ENCODE measurements around the gene AUTS2. TPM values are rescaled to one million over a fixed set of nuclear protein-coding genes. Genes with fewer than 3 reads are reported as not detected.

Gene AUTS2
- total and polyA plus RNA-seq, 4 donors: 4.9 to 24.4 (median 7.0) TPM

GRCh38 chr7:70659263-70659662 is 1061.0 kb downstream of the AUTS2 start:
- Histone ChIP-seq H3K36me3 (ENCODE audit: control insufficient read depth in 4 of 4, insufficient read depth in 3 of 4, low read depth in 1 of 4, low read length in 3 of 4) (peaks cover 0 to 4% (median 0%) of the 10 kb centered on the region in 4 donors), H3K4me1 (ENCODE audit: control insufficient read depth in 4 of 4, insufficient read depth in 4 of 4, low read length in 3 of 4) (no peaks in the 10 kb centered on the region), H3K9ac (ENCODE audit: low read depth in 1 of 2, low read length in 2 of 2) (no peak overlapping the region), H3K27me3 (ENCODE audit: control insufficient read depth in 4 of 4, insufficient read depth in 4 of 4, low read length in 3 of 4) (no peaks in the 10 kb centered on the region), H3K9me3 (ENCODE audit: control insufficient read depth in 4 of 4, low read length in 3 of 4) (no peaks in the 10 kb centered on the region), H3K27ac (ENCODE audit: low read depth in 1 of 2, low read length in 2 of 2) (no peak overlapping the region), H3K4me3 (ENCODE audit: low read depth in 1 of 3, low read length in 3 of 3) (no peak overlapping the region)
- TF ChIP-seq GABPA (IDR thresholded peaks at IDR 0.05 in 1 of 2, conservative IDR thresholded peaks at IDR 0.05 in 1 of 2): no peak
- TF ChIP-seq TAF1 (conservative IDR thresholded peaks at IDR 0.05): no peak
- TF ChIP-seq, protein P1, sequence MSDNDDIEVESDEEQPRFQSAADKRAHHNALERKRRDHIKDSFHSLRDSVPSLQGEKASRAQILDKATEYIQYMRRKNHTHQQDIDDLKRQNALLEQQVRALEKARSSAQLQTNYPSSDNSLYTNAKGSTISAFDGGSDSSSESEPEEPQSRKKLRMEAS (IDR thresholded peaks at IDR 0.05): no peak
- no peak for TF ChIP-seq RAD21 (IDR thresholded peaks at IDR 0.05)
- no peak for TF ChIP-seq RXRA (IDR thresholded peaks at IDR 0.05)
- TF ChIP-seq FOXA1 (IDR thresholded peaks at IDR 0.05): no peak
- TF ChIP-seq, protein P2, sequence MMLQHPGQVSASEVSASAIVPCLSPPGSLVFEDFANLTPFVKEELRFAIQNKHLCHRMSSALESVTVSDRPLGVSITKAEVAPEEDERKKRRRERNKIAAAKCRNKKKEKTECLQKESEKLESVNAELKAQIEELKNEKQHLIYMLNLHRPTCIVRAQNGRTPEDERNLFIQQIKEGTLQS (IDR thresholded peaks at IDR 0.05): no peak
- TF ChIP-seq, protein P3, sequence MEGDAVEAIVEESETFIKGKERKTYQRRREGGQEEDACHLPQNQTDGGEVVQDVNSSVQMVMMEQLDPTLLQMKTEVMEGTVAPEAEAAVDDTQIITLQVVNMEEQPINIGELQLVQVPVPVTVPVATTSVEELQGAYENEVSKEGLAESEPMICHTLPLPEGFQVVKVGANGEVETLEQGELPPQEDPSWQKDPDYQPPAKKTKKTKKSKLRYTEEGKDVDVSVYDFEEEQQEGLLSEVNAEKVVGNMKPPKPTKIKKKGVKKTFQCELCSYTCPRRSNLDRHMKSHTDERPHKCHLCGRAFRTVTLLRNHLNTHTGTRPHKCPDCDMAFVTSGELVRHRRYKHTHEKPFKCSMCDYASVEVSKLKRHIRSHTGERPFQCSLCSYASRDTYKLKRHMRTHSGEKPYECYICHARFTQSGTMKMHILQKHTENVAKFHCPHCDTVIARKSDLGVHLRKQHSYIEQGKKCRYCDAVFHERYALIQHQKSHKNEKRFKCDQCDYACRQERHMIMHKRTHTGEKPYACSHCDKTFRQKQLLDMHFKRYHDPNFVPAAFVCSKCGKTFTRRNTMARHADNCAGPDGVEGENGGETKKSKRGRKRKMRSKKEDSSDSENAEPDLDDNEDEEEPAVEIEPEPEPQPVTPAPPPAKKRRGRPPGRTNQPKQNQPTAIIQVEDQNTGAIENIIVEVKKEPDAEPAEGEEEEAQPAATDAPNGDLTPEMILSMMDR (IDR thresholded peaks at IDR 0.05; ENCODE audit: low read depth, low read length, missing input control): no peak
- TF ChIP-seq YY1 (IDR thresholded peaks at IDR 0.05): no peak
- no peak for TF ChIP-seq HNF4G (IDR thresholded peaks at IDR 0.05)
- TF ChIP-seq HNF4A (conservative IDR thresholded peaks at IDR 0.05): no peak
- no peak for DNase-seq (ENCODE audit: low spot score)
- 92% methylated on average over 8 of the region's 8 CpGs for WGBS

DNA sequence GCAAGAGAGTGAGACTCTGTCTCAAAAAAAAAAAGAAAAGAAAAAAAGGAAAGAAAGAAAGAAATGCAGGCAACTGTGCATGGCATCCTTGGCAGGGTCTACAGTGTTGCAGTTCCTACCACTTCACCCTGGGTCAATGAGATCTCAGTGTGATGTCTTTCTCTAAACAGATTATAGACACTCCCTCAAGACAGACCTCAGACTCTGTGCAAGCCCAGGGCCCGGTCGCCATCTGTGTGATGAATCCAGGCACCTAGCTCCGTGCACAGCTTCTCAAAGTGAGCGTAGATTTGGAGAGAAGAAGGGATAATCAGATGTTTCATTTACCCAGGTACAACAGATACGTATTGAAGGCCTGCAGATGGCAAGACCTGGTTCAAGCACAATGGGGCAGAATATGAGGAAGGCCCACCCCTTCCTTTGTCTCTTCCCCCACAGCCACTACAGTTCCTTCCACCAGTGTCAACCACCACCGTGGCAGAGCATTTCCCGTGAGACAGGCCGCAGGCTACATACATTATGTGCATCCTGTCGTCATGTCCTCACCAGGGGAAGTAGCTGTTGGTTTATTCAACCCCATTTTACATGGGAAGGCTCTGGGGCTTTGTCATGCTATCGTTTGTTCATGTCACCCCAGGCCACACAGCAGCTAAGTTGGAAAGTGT is 1062.0 kb downstream of the AUTS2 start:
- Histone ChIP-seq H3K27ac (ENCODE audit: low read depth in 1 of 2, low read length in 2 of 2) (no peak overlapping the region), H3K9me3 (ENCODE audit: control insufficient read depth in 4 of 4, low read length in 3 of 4) (no peaks in the 10 kb centered on the region), H3K36me3 (ENCODE audit: control insufficient read depth in 4 of 4, insufficient read depth in 3 of 4, low read depth in 1 of 4, low read length in 3 of 4) (peaks cover 0 to 4% (median 0%) of the 10 kb centered on the region in 4 donors), H3K9ac (ENCODE audit: low read depth in 1 of 2, low read length in 2 of 2) (no peak overlapping the region), H3K27me3 (ENCODE audit: control insufficient read depth in 4 of 4, insufficient read depth in 4 of 4, low read length in 3 of 4) (no peaks in the 10 kb centered on the region), H3K4me1 (ENCODE audit: control insufficient read depth in 4 of 4, insufficient read depth in 4 of 4, low read length in 3 of 4) (no peaks in the 10 kb centered on the region), H3K4me3 (ENCODE audit: low read depth in 1 of 3, low read length in 3 of 3) (no peak overlapping the region)
- no peak for DNase-seq (ENCODE audit: low spot score)
- TF ChIP-seq YY1 (IDR thresholded peaks at IDR 0.05) (no peak), RAD21 (IDR thresholded peaks at IDR 0.05) (no peak), EGR1 (IDR thresholded peaks at IDR 0.05; ENCODE audit: low read depth in 2 of 2) (no peak), FOXA1 (IDR thresholded peaks at IDR 0.05) (no peak), NR2F2 (IDR thresholded peaks at IDR 0.05) (no peak), SP1 (IDR thresholded peaks at IDR 0.05) (no peak), GABPA (IDR thresholded peaks at IDR 0.05 in 1 of 2, conservative IDR thresholded peaks at IDR 0.05 in 1 of 2) (no peak), REST (IDR thresholded peaks at IDR 0.05) (no peak), FOXA2 (IDR thresholded peaks at IDR 0.05) (no peak), HNF4G (IDR thresholded peaks at IDR 0.05) (no peak), JUND (IDR thresholded peaks at IDR 0.05) (no peak), RXRA (IDR thresholded peaks at IDR 0.05) (no peak), TAF1 (conservative IDR thresholded peaks at IDR 0.05) (no peak), HNF4A (conservative IDR thresholded peaks at IDR 0.05) (no peak)
- TF ChIP-seq, protein P1 (IDR thresholded peaks at IDR 0.05): no peak
- TF ChIP-seq, protein P4, sequence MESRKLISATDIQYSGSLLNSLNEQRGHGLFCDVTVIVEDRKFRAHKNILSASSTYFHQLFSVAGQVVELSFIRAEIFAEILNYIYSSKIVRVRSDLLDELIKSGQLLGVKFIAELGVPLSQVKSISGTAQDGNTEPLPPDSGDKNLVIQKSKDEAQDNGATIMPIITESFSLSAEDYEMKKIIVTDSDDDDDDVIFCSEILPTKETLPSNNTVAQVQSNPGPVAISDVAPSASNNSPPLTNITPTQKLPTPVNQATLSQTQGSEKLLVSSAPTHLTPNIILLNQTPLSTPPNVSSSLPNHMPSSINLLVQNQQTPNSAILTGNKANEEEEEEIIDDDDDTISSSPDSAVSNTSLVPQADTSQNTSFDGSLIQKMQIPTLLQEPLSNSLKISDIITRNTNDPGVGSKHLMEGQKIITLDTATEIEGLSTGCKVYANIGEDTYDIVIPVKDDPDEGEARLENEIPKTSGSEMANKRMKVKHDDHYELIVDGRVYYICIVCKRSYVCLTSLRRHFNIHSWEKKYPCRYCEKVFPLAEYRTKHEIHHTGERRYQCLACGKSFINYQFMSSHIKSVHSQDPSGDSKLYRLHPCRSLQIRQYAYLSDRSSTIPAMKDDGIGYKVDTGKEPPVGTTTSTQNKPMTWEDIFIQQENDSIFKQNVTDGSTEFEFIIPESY (IDR thresholded peaks at IDR 0.05): no peak
- TF ChIP-seq, protein P2 (IDR thresholded peaks at IDR 0.05): no peak
- TF ChIP-seq, protein P3 (IDR thresholded peaks at IDR 0.05; ENCODE audit: low read depth, low read length, missing input control): no peak
- 90% methylated on average over 10 of the region's 10 CpGs for WGBS
